Naive thymus-derived CD4-positive, alpha-beta T cell (primary cell): ENCODE results near the gene TLR3. TPM values are rescaled to one million over a fixed set of nuclear protein-coding genes. Genes with fewer than 3 reads are reported as not detected.
"Not testable (repeated sequence)": the region's sequence is repeated elsewhere in the genome, so short reads cannot be mapped to it uniquely, and the experiment has no call there.

Source experiments
- ATAC-seq: fragments of 150-1000 bp; cut with Tn5 transposase; 2 replicates; pipeline ENCODE4 v1.10.0; 2021; ENCODE audit warnings: mild to moderate bottlenecking, moderate library complexity
- CTCF ChIA-PET: fragments of 350-600 bp; sonication (Branson Sonifier 250); formaldehyde crosslinking; loops from one replicate; lab custom pipeline; 2021; ENCODE audit warnings: antibody characterized with exemption; lab: Charles Lee
- POLR2A ChIA-PET: fragments of 350-600 bp; sonication (Branson Sonifier 250); formaldehyde crosslinking; loops from one replicate; lab custom pipeline; 2021; ENCODE audit warnings: antibody characterized with exemption, inconsistent platforms; lab: Charles Lee
- DNase-seq, 9 donors: peaks; one replicate each; pipeline versions ENCODE4 v3.0.0 to v3.0.0-alpha.2; 2020 to 2022; ENCODE audit warnings: mixed read lengths in 1 of 9
- H3K27ac ChIP-seq: one replicate; pipeline ENCODE4 v1.7.0; 2013; ENCODE audit warnings: mild to moderate bottlenecking, low read depth, low read length, moderate library complexity
- H3K27me3 ChIP-seq, 2 donors: one replicate each; pipeline ENCODE4 v1.7.0; 2013; ENCODE audit warnings: low read length in 2 of 2, mild to moderate bottlenecking in 2 of 2, moderate library complexity in 2 of 2; ENCODE audit not compliant: control insufficient read depth in 2 of 2, insufficient read depth in 2 of 2
- H3K36me3 ChIP-seq, 3 experiments: 1 replicate in 2 of 3; 2 replicates in 1 of 3; pipeline ENCODE4 v1.7.0; 2013; ENCODE audit warnings: low read length in 3 of 3, mild to moderate bottlenecking in 3 of 3, moderate library complexity in 1 of 3; ENCODE audit not compliant: insufficient read depth in 3 of 3, control insufficient read depth in 2 of 3
- H3K4me1 ChIP-seq, 2 donors: one replicate each; pipeline ENCODE4 v1.7.0; 2013; ENCODE audit warnings: low read length in 2 of 2, mild to moderate bottlenecking in 2 of 2, moderate library complexity in 1 of 2; ENCODE audit not compliant: control insufficient read depth in 2 of 2, insufficient read depth in 2 of 2
- H3K4me3 ChIP-seq: 2 replicates; pipeline ENCODE4 v1.7.0; 2013; ENCODE audit warnings: mild to moderate bottlenecking, low read length
- H3K9me3 ChIP-seq, 3 experiments: 1 replicate in 2 of 3; 2 replicates in 1 of 3; pipeline ENCODE4 v1.7.0; 2013; ENCODE audit warnings: low read length in 3 of 3; ENCODE audit not compliant: control insufficient read depth in 2 of 3
- H3K27ac Mint-ChIP-seq, 9 donors: one replicate each; pipeline ENCODE4 v1.8.0; 2020 to 2022; ENCODE audit warnings: mixed read lengths in 9 of 9, mild to moderate bottlenecking in 8 of 9, moderate library complexity in 5 of 9, inconsistent platforms in 2 of 9
- H3K27me3 Mint-ChIP-seq, 5 donors: one replicate each; pipeline ENCODE4 v1.8.0; 2021 to 2022; ENCODE audit warnings: mixed read lengths in 5 of 5, mild to moderate bottlenecking in 1 of 5
- H3K36me3 Mint-ChIP-seq, 5 donors: one replicate each; pipeline ENCODE4 v1.8.0; 2020 to 2022; ENCODE audit warnings: mixed read lengths in 5 of 5, mild to moderate bottlenecking in 3 of 5, inconsistent platforms in 1 of 5
- H3K4me1 Mint-ChIP-seq, 7 donors: one replicate each; pipeline ENCODE4 v1.8.0; 2020 to 2022; ENCODE audit warnings: mixed read lengths in 7 of 7, mild to moderate bottlenecking in 3 of 7, inconsistent platforms in 1 of 7
- H3K4me3 Mint-ChIP-seq, 10 donors: one replicate each; pipeline ENCODE4 v1.8.0; 2020 to 2022; ENCODE audit warnings: mild to moderate bottlenecking in 10 of 10, mixed read lengths in 10 of 10, moderate library complexity in 6 of 10, inconsistent platforms in 2 of 10
- H3K9me3 Mint-ChIP-seq, 11 donors: one replicate each; pipeline ENCODE4 v1.8.0; 2020 to 2022; ENCODE audit warnings: mixed read lengths in 11 of 11, mild to moderate bottlenecking in 4 of 11, inconsistent platforms in 1 of 11, moderate library complexity in 1 of 11
- intact Hi-C, 2 donors: fragments of 100-400 bp; cut with micrococcal nuclease; formaldehyde crosslinking; loops; one replicate each; pipeline ENCODE4 v1.15.1; 2023
- polyA plus RNA-seq, 2 donors: library from polyadenylated mRNA; unstranded; fragments of 300-500 nt; fragmentation: Illumina TruSeq; gene quantifications; one replicate each; pipeline ENCODE4 v1.2.3, GENCODE V29; 2021
- total RNA-seq, 6 experiments: library from RNA in 5 of 6; stranded (reverse) in 5 of 6; gene quantifications; 1 replicate in 5 of 6; 2 replicates in 1 of 6; pipeline ENCODE4 v1.2.3 and lab custom pipeline; 2021 to 2026

The TLR3 gene
- total and polyA plus RNA-seq, 7 experiments from 2014 or later = 0.13 to 1.5 (median 0.24) TPM

GRCh38 chr4:186032259-186032658 lies 36.7 kb upstream of the TLR3 start:
- Histone ChIP-seq H3K4me3 (no peak overlapping the region), H3K36me3 (no peaks in the 10 kb centered on the region), H3K4me1 (no peaks in the 10 kb centered on the region), H3K9me3 (peaks cover 0 to 4% (median 0%) of the 10 kb centered on the region in 3 experiments), H3K27ac (no peak overlapping the region), H3K27me3 (no peaks in the 10 kb centered on the region)
- intact Hi-C loops = no loop called here
- peaks cover 0 to 2% (median 0%) of the 10 kb centered on the region in 7 donors for H3K4me1 Mint-ChIP-seq
- CTCF ChIA-PET = no interaction called here
- no peak overlapping the region for H3K27ac Mint-ChIP-seq
- ATAC-seq = no peak
- no peak for DNase-seq
- H3K4me3 Mint-ChIP-seq = peak overlapping the region in 1 of 10 donors; percentile 1
- H3K36me3 Mint-ChIP-seq = peaks cover 0 to 4% (median 0%) of the 10 kb centered on the region in 5 donors
- peaks cover 9 to 47% (median 39%) of the 10 kb centered on the region in 5 donors for H3K27me3 Mint-ChIP-seq
- POLR2A ChIA-PET = interaction anchor here (0.7 kb wide), 1 partner anchor 18 kb away, joined by 3 read pairs; no protein-coding TSS in a partner anchor
- H3K9me3 Mint-ChIP-seq = peaks cover 0 to 33% (median 13%) of the 10 kb centered on the region in 11 donors

GRCh38 chr4:186033027-186033426 lies 35.9 kb upstream of the TLR3 start:
- Histone ChIP-seq H3K27me3 (no peaks in the 10 kb centered on the region), H3K4me1 (no peaks in the 10 kb centered on the region), H3K27ac (no peak overlapping the region), H3K9me3 (peaks cover 0 to 4% (median 0%) of the 10 kb centered on the region in 3 experiments), H3K36me3 (no peaks in the 10 kb centered on the region), H3K4me3 (no peak overlapping the region)
- peak overlapping the region in 1 of 9 donors; percentile 30 for H3K27ac Mint-ChIP-seq
- POLR2A ChIA-PET = no interaction called here
- DNase-seq (no peak), ATAC-seq (no peak)
- H3K27me3 Mint-ChIP-seq = peaks cover 13 to 54% (median 45%) of the 10 kb centered on the region in 5 donors
- H3K36me3 Mint-ChIP-seq = peaks cover 0 to 4% (median 0%) of the 10 kb centered on the region in 5 donors
- CTCF ChIA-PET = no interaction called here
- H3K9me3 Mint-ChIP-seq = peaks cover 0 to 33% (median 13%) of the 10 kb centered on the region in 11 donors
- H3K4me1 Mint-ChIP-seq = peaks cover 0 to 2% (median 0%) of the 10 kb centered on the region in 7 donors
- no peak overlapping the region for H3K4me3 Mint-ChIP-seq
- intact Hi-C loops = no loop called here

GRCh38 chr4:186034613-186035012 lies 34.3 kb upstream of the TLR3 start:
- H3K27ac ChIP-seq, H3K4me1 ChIP-seq, H3K36me3 Mint-ChIP-seq, intact Hi-C loops, H3K27me3 ChIP-seq, H3K9me3 ChIP-seq, ATAC-seq, H3K4me3 Mint-ChIP-seq, H3K4me1 Mint-ChIP-seq, H3K36me3 ChIP-seq, DNase-seq, H3K27ac Mint-ChIP-seq, CTCF ChIA-PET, H3K4me3 ChIP-seq, POLR2A ChIA-PET: not testable (repeated sequence)
- peaks cover 13 to 59% (median 45%) of the 10 kb centered on the region in 5 donors for H3K27me3 Mint-ChIP-seq
- H3K9me3 Mint-ChIP-seq = peaks cover 0 to 30% (median 13%) of the 10 kb centered on the region in 11 donors

GRCh38 chr4:186036976-186037581 lies 31.9 kb upstream of the TLR3 start:
- Mint-ChIP-seq H3K27ac (no peak overlapping the region), H3K4me1 (peaks cover 0 to under 1% (median 0%) of the 10 kb centered on the region in 7 donors), H3K9me3 (peaks cover 0 to 26% (median 7%) of the 10 kb centered on the region in 11 donors), H3K36me3 (peaks cover 0 to 2% (median 0%) of the 10 kb centered on the region in 5 donors), H3K4me3 (no peak overlapping the region), H3K27me3 (peaks cover 11 to 48% (median 37%) of the 10 kb centered on the region in 5 donors)
- intact Hi-C loops = no loop called here
- POLR2A ChIA-PET = no interaction called here
- H3K4me3 ChIP-seq = no peak overlapping the region
- CTCF ChIA-PET = no interaction called here
- no peaks in the 10 kb centered on the region for H3K4me1 ChIP-seq
- no peaks in the 10 kb centered on the region for H3K27me3 ChIP-seq
- no peak for ATAC-seq
- no peaks in the 10 kb centered on the region for H3K36me3 ChIP-seq
- DNase-seq = no peak
- no peak overlapping the region for H3K27ac ChIP-seq
- peaks cover 0 to 4% (median 0%) of the 10 kb centered on the region in 3 experiments for H3K9me3 ChIP-seq

- CTCF ChIA-PET = interaction anchor here (0.6 kb wide), 1 partner anchor 489 kb away, joined by 3 read pairs; no protein-coding TSS in a partner anchor
- Histone ChIP-seq H3K9me3 (peaks cover 0 to 4% (median 0%) of the 10 kb centered on the region in 3 experiments), H3K27me3 (no peaks in the 10 kb centered on the region), H3K27ac (no peak overlapping the region), H3K4me3 (no peak overlapping the region), H3K36me3 (no peaks in the 10 kb centered on the region), H3K4me1 (no peaks in the 10 kb centered on the region)
- Mint-ChIP-seq H3K27me3 (peaks cover 11 to 45% (median 34%) of the 10 kb centered on the region in 5 donors), H3K36me3 (no peaks in the 10 kb centered on the region), H3K4me1 (no peaks in the 10 kb centered on the region), H3K27ac (no peak overlapping the region), H3K9me3 (peaks cover 0 to 22% (median 7%) of the 10 kb centered on the region in 11 donors), H3K4me3 (no peak overlapping the region)
- POLR2A ChIA-PET = no interaction called here
- intact Hi-C loops = loop anchor here (1.0 to 2.0 kb wide), 2 partner anchors 397 kb away; no protein-coding TSS in a partner anchor
- ATAC-seq (peak; percentile 67), DNase-seq (peak in 4 of 9 donors; percentile 4 to 30 (median 14))
Observed at GRCh38 chr4:186037692-186038658, 31.0 kb upstream of the TLR3 start.

GRCh38 chr4:186039697-186040096 lies 29.3 kb upstream of the TLR3 start:
- no peak overlapping the region for H3K27ac ChIP-seq
- CTCF ChIA-PET = no interaction called here
- no peak overlapping the region for H3K4me3 ChIP-seq
- ATAC-seq (no peak), DNase-seq (no peak)
- peaks cover 0 to 3% (median 0%) of the 10 kb centered on the region in 3 experiments for H3K9me3 ChIP-seq
- Mint-ChIP-seq H3K27ac (no peak overlapping the region), H3K9me3 (peaks cover 0 to 16% (median 4%) of the 10 kb centered on the region in 11 donors), H3K27me3 (peaks cover 11 to 44% (median 34%) of the 10 kb centered on the region in 5 donors), H3K36me3 (no peaks in the 10 kb centered on the region), H3K4me3 (no peak overlapping the region), H3K4me1 (no peaks in the 10 kb centered on the region)
- H3K4me1 ChIP-seq = no peaks in the 10 kb centered on the region
- intact Hi-C loops = loop anchor here in 1 of 2 donors (2.0 kb wide), 1 partner anchor 399 kb away; no protein-coding TSS in a partner anchor
- POLR2A ChIA-PET = no interaction called here
- H3K36me3 ChIP-seq = no peaks in the 10 kb centered on the region
- H3K27me3 ChIP-seq = no peaks in the 10 kb centered on the region
